GM13976 (cell line): Measurements from ENCODE around the gene HIP1.

Experiments used
- DNase-seq: peaks from one replicate; pipeline ENCODE4 v3.0.0; 2012; ENCODE audit warnings: low spot score
- in situ Hi-C: fragments of 300-500 bp; cut with MboI; formaldehyde crosslinking; loops from one replicate; pipeline ENCODE4 v1.12.0; 2022; ENCODE audit warnings: low sequenced_read_pairs, mixed read lengths, inconsistent platforms; ENCODE audit not compliant: unreplicated experiment
- TF ChIP-seq, protein P1 (sequence below): IDR thresholded peaks from 2 replicates; pipeline ENCODE4 v1.5.1; 2012; ENCODE audit warnings: borderline replicate concordance, mild to moderate bottlenecking; ENCODE audit not compliant: insufficient read depth; ENCODE audit errors: extremely low read depth, missing control alignments, control extremely low read depth

HIP1 gene

DNA sequence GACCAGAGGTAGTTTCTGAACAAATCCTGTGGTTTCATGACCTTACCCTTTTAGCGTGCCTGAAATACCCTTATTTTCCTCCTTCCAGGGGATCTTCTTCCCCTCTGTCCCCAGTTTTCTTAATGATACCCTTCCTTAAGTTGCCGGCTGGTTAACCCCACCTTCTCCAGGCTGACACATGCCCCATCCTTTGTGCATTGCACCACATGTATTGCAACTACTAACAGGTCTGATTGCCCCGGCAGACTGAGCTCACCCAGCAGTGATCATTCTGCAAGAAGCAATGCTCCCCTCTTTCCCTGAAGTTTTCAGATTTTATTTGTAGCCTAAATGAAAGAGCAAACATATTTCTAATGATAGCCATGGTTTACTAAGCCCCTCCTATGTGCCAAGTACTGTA, 108.2 kb downstream of the HIP1 start:
- no peak for DNase-seq
- in situ Hi-C loops = no loop called here
- TF ChIP-seq, protein P1, sequence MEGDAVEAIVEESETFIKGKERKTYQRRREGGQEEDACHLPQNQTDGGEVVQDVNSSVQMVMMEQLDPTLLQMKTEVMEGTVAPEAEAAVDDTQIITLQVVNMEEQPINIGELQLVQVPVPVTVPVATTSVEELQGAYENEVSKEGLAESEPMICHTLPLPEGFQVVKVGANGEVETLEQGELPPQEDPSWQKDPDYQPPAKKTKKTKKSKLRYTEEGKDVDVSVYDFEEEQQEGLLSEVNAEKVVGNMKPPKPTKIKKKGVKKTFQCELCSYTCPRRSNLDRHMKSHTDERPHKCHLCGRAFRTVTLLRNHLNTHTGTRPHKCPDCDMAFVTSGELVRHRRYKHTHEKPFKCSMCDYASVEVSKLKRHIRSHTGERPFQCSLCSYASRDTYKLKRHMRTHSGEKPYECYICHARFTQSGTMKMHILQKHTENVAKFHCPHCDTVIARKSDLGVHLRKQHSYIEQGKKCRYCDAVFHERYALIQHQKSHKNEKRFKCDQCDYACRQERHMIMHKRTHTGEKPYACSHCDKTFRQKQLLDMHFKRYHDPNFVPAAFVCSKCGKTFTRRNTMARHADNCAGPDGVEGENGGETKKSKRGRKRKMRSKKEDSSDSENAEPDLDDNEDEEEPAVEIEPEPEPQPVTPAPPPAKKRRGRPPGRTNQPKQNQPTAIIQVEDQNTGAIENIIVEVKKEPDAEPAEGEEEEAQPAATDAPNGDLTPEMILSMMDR = no peak

DNA sequence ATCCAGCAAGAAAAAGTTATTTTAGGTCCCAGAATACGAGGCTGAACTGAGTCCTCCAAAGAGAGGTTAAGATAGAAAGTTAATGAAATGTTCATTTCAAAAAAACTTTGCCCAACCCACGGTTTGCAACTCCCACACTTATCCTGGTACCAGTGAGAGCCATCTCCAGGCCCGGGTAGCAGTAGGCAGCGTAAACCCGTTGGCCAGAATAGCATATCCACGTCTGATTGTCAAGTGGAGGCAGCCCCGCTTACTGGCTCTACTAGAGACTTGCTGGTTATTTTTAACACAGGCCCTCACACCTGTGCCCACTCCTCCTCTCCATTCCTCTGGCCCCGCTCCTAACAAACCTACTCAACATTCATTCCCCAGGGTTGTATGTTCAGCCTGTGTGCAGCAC, 109.7 kb downstream of the HIP1 start:
- no peak for DNase-seq
- in situ Hi-C loops = no loop called here
- TF ChIP-seq, protein P1 = no peak

DNA sequence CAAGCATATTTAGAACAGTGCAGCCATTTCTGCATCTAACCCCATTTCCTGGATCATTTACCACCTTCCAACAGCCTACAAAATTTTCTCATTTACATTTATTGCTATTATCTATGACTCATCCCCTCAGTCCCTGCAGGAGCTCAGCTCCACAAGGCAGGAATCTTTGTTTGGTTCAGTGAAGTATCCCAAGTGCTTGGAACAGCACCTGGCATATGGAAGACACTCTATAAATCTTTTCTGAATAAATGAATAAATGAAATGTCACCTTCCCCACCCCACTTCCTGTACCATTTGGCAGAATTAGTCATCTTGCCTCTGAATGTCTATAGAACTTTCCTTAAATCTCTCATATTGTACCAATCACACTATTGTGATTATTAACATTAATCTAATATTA, 110.7 kb downstream of the HIP1 start:
- TF ChIP-seq, protein P1 = no peak
- in situ Hi-C loops = no loop called here
- DNase-seq = no peak

DNA sequence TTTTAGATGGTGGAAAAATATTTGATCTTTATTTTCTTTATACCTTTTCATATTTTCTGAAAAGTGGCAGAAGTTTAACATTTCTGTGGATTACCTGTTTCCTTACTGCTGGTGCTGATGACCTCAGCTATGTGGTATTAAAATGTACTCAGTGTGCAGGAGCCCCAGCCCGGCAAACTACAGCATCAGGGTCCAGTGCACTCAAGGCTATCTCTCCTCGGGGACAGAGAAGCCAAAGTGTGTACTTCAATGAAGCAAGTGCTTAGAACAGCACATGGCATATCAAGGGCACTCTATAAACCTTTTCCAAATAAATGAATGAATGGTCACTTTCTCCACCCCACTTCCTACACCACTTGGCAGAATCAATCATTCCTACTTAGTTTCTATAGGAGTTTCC, 111.8 kb downstream of the HIP1 start:
- in situ Hi-C loops = no loop called here
- no peak for DNase-seq
- TF ChIP-seq, protein P1 = no peak

DNA sequence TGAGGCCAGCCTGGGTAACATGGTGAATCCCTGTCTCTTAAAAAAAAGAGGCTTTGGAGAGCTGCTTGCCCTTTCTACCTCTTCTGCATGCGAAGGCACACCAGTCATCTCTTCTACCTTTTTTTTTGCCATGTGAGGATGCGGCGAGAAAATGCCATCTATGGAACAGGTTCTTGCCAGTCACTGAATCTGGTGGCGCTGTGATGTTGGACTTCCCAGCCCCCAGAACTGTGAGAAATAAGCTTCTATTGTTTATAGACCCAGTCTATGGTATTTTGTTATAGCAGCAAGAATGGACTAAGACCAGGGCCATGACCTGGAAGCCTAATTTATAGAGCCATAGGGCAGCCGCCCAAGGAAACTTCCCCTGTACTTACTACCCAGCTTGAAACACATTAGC, 112.9 kb downstream of the HIP1 start:
- in situ Hi-C loops = no loop called here
- TF ChIP-seq, protein P1 = no peak
- no peak for DNase-seq

DNA sequence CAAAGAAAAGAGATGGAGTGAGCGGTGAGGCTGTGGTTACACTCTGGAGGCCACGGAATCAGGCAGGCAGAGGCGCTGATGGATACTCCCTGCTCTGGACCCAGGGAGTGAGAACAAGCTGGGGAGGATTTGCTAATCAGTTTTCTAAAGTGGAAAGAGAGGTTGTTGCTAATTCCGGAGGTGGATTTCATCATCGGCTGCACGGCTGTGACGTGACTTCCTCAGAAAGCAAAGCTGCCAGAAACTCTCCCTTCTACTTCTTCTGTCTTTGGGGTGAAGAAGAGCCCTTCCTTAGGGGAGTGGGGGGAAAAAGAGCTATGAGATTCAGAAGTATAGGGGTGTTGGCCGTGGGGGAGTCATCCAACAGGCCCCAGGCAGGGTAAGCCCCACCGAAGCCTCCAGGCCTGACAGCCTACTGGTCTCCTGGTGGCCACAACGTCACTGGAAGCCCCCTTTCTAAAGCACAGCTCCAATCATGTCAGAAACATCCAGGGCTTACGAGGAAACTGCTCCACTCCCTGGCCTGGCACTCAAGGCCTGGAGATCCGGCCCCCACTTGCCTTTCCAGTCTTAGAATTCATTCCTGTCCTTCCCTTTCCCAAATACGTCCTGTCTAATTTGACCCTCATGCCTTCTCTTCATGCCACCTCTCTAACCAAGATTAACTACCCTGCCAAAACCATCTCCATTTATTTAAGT, 114.5 kb downstream of the HIP1 start:
- TF ChIP-seq, protein P1 = no peak
- DNase-seq = no peak
- in situ Hi-C loops = no loop called here

DNA sequence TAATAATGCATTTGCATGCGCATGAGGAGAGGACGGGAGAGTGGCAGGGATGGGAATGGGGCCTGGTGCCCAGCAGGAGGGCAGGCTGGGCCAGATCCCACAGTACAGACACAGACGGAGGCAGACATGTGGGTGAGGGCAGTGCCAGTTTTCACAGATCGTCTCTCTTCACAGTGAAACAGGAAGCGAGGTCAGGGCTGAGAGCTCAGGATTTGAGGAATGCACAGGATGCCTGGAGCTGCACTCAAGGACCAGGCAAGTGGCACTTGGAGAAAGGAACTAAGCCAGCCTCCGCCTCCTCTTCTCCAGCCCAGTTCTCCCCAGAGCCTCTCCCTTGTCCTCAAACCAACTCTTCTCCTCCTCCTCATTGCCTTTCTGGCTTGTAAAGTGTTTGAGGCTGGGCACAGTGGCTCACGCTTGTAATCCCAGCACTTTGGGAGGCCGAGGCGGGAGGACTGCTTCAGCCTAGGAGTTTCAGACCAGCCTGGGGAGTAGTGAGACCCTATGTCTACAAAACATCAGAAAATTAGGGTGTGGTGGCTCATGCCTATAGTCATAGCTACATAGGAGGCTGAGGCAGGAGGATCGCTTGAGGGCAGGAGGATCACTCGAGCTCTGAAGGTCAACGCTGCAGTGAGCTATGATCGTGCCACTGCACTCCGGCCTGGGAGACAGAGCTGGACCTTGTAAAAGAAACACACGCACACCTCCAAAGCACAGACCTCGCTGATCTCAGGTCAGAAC, 115.2 kb downstream of the HIP1 start:
- in situ Hi-C loops = no loop called here
- TF ChIP-seq, protein P1 = no peak
- DNase-seq = no peak
